Chondrocyte (in vitro differentiated cells): ENCODE measurements around the gene APOL4. TPM values are rescaled to one million over a fixed set of nuclear protein-coding genes. Genes with fewer than 3 reads are reported as not detected.
"Not testable (repeated sequence)": the region's sequence is repeated elsewhere in the genome, so short reads cannot be mapped to it uniquely, and the experiment has no call there.

Experiments used
- DNase-seq: peaks from one replicate; pipeline ENCODE4 v3.0.0; 2021; ENCODE audit warnings: mixed read lengths, low spot score
- H3K27ac Mint-ChIP-seq: one replicate; pipeline ENCODE4 v1.8.0; 2021; ENCODE audit warnings: mild to moderate bottlenecking, moderate library complexity, mixed read lengths; ENCODE audit not compliant: unreplicated experiment
- H3K27me3 Mint-ChIP-seq: 2 replicates; pipeline ENCODE4 v1.8.0; 2021; ENCODE audit warnings: low read depth, mixed read lengths
- H3K36me3 Mint-ChIP-seq: 2 replicates; pipeline ENCODE4 v1.8.0; 2021; ENCODE audit warnings: low read depth, mixed read lengths
- H3K4me1 Mint-ChIP-seq: 2 replicates; pipeline ENCODE4 v1.8.0; 2021; ENCODE audit warnings: low read depth, mild to moderate bottlenecking, mixed read lengths
- H3K4me3 Mint-ChIP-seq: one replicate; pipeline ENCODE4 v1.8.0; 2021; ENCODE audit warnings: mild to moderate bottlenecking, moderate library complexity, mixed read lengths; ENCODE audit not compliant: unreplicated experiment
- H3K9me3 Mint-ChIP-seq: 2 replicates; pipeline ENCODE4 v1.8.0; 2021; ENCODE audit warnings: low read depth, mixed read lengths
- CTCF ChIP-seq: fragments of 200-600 bp; sonication (generic); IDR thresholded peaks from 2 replicates; pipeline ENCODE4 v1.5.0; 2021; ENCODE audit warnings: antibody characterized with exemption, mild to moderate bottlenecking, moderate library complexity
- total RNA-seq: library from RNA; stranded (reverse); gene quantifications from 3 replicates; pipeline ENCODE4 v1.2.1, GENCODE V29; 2021

APOL4 gene
- total RNA-seq, 1 donor from 2014 or later = not detected

DNA sequence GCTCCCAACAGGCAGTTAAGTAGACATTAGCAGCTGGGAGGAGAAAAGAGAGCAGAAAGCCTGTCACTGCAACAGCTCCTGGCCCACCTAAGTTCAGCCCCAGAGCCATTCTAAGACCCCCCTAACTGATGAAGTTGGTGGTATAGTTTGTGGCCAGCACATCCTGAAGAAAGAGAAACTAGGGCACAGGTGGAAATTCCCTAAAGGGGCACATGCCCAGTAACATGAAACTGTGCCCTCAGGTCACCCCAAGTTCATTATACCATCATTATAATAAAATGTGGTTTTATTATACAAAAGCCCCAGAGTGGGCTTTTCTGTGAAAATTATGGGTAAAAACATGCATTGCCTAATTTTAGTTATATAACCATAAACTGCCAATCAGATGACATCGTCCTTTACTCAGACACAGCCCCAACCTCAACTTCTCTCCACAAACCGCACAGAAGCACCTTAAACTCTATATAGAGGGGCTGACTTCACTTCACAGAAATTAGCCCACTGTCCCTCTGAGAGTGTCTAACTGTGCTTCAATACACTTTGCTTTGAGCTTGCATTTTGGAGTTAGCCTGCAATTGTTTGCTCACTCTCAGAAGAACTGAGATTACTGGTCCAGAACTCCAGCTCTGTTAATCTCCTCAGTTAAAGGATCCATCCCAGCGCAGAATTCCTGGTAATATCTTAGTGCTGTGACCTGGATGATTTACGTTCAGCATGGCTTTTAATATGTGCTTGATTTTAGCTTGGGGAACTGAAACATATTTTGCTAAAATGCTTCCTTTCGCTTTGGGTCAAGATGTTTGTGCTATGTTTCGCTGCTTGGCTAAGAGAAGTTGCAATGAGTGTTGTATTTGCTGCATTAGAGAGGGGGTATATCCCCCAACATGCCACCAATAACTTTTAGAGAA lies 39.2 kb downstream of the APOL4 start:
- Mint-ChIP-seq H3K9me3 (no peaks in the 10 kb centered on the region), H3K27me3 (peaks cover 3% of the 10 kb centered on the region), H3K27ac (no peak overlapping the region), H3K4me1 (peaks cover 21% of the 10 kb centered on the region), H3K4me3 (no peak overlapping the region), H3K36me3 (no peaks in the 10 kb centered on the region)
- TF ChIP-seq CTCF = no peak
- no peak for DNase-seq

DNA sequence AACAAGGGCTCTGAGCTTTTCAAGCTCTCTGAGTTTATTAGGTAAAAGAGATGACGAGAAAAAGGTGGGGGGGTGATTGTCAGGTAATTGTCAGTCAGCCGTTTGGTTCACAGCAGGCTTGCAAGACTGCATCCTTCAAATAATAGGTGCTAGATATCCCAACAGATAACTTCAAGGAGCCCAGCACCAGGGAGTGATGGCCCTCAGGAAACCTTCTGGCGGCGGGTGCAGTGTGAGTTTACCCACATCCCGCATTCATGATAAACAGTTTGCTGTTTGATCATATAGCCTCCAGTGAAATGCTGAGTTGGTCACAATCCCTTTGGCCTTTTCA lies 39.8 kb downstream of the APOL4 start:
- H3K4me1 Mint-ChIP-seq = peaks cover 27% of the 10 kb centered on the region
- H3K4me3 Mint-ChIP-seq, DNase-seq, H3K27ac Mint-ChIP-seq, H3K9me3 Mint-ChIP-seq, H3K36me3 Mint-ChIP-seq, H3K27me3 Mint-ChIP-seq: not testable (repeated sequence)

- H3K27ac Mint-ChIP-seq = peak within 1 kb of the TSS; percentile 49
Measured at GRCh38 chr22:36160499-36160942, 41.1 kb downstream of the APOL4 start, which contains the start of gene APOL3. Gene APOL3, minus strand, starts transcription at chr22:36160755. Its CDS starts 11,700 bp downstream, at chr22:36149055.

GRCh38 chr22:36156515-36157419 lies 44.8 kb downstream of the APOL4 start:
- peak overlapping the region; percentile 67 for H3K4me3 Mint-ChIP-seq
- no peak for TF ChIP-seq CTCF
- no peaks in the 10 kb centered on the region for H3K27me3 Mint-ChIP-seq
- DNase-seq = no peak
- no peaks in the 10 kb centered on the region for H3K36me3 Mint-ChIP-seq
- H3K4me1 Mint-ChIP-seq = peaks cover 43% of the 10 kb centered on the region
- no peaks in the 10 kb centered on the region for H3K9me3 Mint-ChIP-seq
- peak overlapping the region; percentile 98 for H3K27ac Mint-ChIP-seq

More at GRCh38 chr22:36160499-36160942, 41.1 kb downstream of the APOL4 start, which contains the start of gene APOL3:
- Mint-ChIP-seq H3K27me3 (peaks cover 3% of the 10 kb centered on the region), H3K4me3 (no peak within 1 kb of the TSS), H3K4me1 (peaks cover 39% of the 10 kb centered on the region), H3K9me3 (no peaks in the 10 kb centered on the region), H3K36me3 (no peaks in the 10 kb centered on the region)
- no peak for DNase-seq
- no peak for TF ChIP-seq CTCF

DNA sequence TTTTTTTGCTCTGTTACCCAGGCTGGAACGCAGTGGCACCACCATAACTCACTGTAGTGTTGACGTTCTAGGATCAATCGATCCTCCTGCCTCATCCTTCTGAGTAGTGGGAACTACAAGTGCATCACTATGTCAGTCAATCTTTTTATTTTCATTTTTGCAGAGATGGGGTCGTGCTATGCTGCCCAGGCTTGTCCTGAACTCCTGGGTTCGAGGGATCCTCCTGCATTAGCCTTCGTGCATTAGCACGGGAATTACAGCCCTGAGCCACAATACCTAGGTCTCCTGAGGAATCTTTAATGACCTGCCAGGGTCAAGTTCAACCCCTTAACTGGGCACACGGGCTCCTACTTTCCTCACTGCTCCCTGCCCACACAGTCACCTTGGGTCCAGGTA lies 45.5 kb downstream of the APOL4 start:
- H3K27me3 Mint-ChIP-seq = no peaks in the 10 kb centered on the region

More for the DNA sequence above, 45.5 kb downstream of the APOL4 start:
- H3K27ac Mint-ChIP-seq = peak overlapping the region; percentile 98
- H3K36me3 Mint-ChIP-seq = no peaks in the 10 kb centered on the region
- H3K4me1 Mint-ChIP-seq = peaks cover 46% of the 10 kb centered on the region
- no peaks in the 10 kb centered on the region for H3K9me3 Mint-ChIP-seq
- peak overlapping the region; percentile 67 for H3K4me3 Mint-ChIP-seq
- DNase-seq = no peak
- TF ChIP-seq CTCF = no peak
